GM18508 (cell line): ENCODE results near the gene MBP.
A peak's percentile ranks its signal among the peaks of the same experiment; 100 is the strongest.
"Not testable (repeated sequence)": the region's sequence is repeated elsewhere in the genome, so short reads cannot be mapped to it uniquely, and the experiment has no call there.

Experiments
- ATAC-seq: cut with Tn5 transposase; IDR thresholded peaks from one replicate; pipeline ENCODE4 v1.9.1; 2021; ENCODE audit warnings: moderate number of reproducible peaks; ENCODE audit not compliant: insufficient read depth, unreplicated experiment

MBP gene

GRCh38 chr18:76962851-76963250 is 169.7 kb downstream of the MBP start:
- ATAC-seq: no peak

DNA sequence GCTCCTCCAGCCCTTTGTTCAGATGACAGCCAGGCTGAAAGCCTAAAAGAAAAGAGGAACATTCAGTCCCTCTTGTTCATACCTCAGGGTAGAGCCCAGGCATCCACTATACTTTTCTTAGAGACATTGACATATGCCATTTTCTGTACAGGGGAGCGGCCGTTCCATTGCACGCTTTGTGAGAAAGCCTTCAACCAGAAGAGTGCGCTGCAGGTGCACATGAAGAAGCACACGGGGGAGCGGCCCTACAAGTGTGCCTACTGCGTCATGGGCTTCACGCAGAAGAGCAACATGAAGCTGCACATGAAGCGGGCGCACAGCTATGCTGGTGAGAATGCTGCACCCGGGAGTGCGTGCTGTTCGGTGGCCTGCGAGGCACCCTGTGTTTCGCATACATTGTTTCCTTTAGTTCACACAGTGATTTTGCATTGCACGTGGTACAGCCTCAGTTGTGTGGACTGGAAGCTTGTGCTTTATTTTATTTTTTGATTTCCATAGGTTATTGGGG is 172.0 kb downstream of the MBP start:
- no peak for ATAC-seq

- no peak for ATAC-seq
Observed at GRCh38 chr18:76959605-76960004, 173.0 kb downstream of the MBP start.

DNA sequence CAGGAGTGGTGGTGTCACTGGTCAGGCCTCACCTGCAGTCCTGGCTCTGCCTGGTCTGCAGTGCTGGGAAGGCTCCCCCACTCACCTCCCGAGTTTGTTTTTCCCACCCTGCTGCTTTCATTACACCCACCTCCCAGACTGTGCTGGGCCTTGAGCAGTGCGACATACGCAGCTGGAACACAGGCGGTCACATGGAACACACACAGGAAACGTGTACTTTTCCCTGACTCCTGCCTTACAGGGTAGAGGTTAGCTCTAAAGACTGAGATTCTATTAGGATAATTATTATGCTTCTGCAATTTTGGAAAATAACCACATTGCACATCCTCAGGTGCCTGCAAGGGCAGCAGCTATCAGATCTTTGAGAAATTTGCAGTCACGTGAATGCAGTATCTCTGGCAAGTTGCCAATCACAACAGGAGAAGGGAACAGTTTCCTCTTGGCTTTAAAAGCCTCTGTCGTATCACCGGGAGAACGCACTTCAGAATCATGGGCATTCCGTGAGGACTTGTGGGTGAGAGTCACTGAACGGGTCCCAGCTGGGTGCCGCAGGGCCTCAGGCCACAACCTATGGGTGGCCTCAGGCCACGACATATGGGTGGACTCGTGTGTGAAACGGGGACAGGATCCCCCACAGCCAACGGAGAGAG is 173.8 kb downstream of the MBP start:
- ATAC-seq: no peak

GRCh38 chr18:76957384-76958355 is 174.9 kb downstream of the MBP start:
- no peak for ATAC-seq

DNA sequence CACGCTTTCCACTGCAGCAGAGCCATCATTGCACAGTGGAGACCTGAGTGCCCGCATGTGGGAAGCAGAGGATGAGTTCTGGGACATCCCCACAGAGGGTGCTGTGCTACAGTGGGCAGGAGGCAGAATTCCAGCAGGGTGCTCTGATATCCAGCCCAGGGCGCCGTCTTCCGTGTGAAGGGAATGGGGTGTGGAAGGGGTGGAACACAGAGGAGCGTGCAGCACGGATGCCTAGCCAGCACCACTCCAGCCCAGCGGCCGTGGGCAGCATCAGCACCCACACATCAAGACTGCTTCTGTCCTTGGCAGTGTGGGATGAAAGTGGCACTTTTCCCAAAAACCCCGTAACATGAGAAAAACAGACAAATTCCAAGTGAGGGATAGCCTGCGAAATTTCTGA is 175.9 kb downstream of the MBP start:
- no peak for ATAC-seq

GRCh38 chr18:76955524-76956170 is 176.9 kb downstream of the MBP start:
- no peak for ATAC-seq

- no peak for ATAC-seq
Observed at GRCh38 chr18:76953583-76954233, 178.9 kb downstream of the MBP start.

- ATAC-seq: no peak
Observed at GRCh38 chr18:76953156-76953555, 179.4 kb downstream of the MBP start.

DNA sequence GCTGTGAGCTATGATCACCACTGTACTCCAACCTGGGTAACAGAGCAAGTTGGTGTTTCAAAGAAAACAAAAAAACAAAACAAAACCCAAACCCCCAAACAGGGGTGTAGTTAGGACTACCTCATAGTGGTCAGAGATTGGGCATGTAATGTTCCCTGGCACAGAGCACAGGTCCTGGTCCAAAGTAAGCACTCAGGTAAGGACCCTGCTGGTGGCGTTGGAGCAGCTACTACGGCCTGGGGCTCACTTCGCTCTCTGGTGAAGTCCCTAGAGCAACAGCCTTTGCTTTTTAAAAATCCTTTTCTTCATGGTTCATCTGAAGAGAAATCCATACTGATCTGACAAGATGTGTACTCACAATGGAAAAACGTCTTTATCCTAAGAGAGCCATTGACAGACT is 179.8 kb downstream of the MBP start:
- ATAC-seq: no peak

DNA sequence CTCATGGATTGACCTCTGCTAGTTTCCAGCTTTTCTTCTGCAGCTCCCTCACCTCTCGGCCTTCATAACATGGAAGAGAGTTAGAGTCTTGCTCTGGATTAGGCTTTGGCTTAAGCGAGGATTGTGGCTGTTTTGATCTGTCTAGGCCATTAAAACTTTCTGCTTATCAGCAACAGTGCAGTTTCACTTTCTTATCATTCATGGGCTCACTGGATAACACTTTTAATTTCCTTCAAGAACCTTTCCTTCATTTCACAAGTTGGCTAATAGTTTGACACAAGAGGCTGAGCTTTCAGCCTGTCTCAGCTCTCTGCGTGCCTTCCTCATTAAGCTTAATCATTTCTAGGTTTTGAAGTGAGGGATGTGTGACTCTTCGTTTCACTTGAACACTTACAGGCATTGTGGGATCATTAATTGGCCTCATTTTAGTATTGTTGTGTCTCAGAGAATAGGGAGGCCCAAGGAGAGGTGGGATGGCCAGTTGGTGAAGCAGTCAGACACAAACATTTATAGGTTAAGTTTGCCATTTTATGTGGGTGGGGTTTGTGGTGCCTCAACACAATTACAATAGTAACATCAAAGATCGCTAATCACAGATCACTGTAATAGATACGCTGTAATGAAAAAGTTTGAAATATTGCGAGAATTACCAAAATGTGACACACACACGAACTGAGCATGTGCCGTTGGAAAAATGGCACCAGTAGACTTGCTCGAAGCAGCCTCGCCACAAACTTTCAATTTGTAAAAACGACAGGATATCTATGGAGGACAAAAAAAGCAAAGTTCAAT is 180.9 kb downstream of the MBP start:
- peak; percentile 66 for ATAC-seq

DNA sequence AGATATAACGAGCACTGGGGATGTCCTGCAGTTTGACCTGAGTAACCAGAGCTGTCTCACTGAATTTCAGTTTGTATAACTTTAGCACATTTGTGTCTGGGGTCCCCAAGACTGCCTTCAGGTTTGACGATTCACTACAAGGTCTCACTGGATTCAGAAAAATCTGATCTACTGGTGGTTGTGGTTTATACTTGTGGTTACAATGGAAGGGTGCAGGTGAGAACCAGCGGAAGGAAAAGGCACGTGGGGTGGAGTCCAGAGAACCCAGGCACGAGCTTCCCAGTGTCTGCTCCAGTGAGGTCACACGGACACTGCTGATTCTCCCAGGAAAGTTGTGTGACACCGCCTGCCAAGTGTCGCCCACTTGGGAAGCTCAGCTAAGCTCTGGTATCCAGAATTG is 184.2 kb downstream of the MBP start:
- ATAC-seq: no peak

DNA sequence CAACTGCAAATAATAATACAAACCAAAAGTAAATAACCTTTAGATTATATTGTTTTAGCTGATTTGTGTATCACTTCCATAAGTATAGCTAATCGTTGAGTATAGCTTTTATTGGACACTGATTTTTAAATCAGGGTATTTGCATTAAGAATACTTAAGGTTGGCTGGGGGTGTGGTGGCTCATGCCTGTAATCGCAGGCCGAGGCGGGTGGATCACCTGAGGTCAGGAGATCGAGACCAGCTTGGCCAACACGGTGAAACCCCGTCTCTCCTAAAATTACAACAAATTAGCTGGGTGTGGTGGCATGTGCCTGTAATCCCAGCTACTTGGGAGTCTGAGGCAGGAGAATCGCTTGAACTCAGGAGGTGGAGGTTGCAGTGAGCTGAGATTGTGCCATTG is 188.2 kb downstream of the MBP start:
- ATAC-seq: not testable (repeated sequence)

DNA sequence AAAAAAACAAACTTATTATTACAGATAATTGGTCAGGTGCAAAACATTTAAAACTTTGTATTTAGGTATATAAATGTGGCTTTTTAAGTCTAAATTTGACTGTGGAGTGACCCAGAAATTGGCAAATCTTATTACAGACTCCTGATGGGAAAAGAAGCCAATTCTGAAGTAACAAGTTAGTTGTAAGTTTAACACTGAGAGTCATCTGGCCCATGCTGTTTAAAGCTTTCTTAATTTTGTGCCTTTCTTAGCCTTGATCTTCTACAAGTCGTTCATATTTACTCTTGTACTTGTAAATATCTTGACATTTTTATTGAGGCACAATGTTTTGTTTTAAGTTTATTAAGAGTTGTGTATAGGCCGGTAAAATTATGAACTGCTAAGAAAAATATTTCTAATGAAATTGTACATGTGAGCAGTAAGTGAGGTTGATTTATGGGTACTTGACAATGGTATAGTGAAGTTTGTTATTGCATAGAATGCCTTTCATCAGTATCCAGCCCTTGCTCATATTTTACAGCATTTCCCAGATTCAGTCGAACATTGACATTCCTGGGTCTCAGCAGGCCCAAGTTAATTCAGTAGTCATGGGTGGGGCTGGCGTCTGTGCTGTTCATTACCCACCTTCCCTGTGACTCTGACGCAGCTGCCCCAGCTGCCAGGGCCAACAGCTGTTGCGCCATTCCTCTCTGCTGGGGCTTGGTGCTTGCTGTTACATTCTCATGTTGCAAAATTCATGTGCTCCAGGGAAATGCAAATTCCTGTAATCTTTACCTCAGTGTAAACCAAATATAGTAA is 188.8 kb downstream of the MBP start:
- ATAC-seq: no peak

- ATAC-seq: no peak
Observed at GRCh38 chr18:76941284-76941683, 191.3 kb downstream of the MBP start.

DNA sequence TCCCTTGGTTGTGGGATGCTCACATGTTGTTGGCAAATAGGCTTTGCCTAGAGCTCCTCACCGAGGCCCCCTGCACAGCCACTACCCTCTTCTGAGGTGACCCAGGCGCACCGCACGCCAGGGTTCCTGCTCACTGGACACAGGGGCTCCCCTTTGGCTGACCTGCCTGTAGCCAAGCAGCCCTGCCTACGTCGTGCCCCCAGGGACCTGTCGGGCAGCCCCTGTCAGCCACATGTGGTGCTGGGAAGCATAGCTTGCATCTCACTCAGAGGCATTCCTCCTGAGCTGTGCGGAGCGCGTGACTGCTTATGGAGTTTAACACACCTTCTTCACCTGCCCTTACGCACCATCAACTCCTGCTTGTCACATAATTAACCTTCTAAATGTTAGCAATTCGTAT is 194.0 kb downstream of the MBP start:
- ATAC-seq: no peak

- ATAC-seq: no peak
Observed at GRCh38 chr18:76937597-76937996, 195.0 kb downstream of the MBP start.

DNA sequence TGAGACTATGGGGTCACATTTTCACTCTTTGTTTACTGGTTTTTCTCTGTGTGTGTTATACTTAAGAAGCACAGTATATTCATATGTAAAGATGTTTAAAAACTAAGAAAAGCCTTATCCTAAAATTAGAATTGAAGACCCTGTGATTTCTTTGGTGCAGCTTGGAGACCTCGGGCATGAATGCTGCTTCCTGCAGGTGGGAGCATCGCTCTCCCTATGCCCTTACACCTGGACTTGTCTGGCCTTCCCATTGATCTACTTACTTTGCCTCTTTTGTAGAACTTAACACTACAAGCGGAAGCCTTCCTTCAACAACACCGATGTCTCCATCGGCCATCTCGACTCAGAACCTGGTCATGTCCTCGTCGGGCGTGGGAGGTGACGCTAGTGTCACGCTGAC is 195.7 kb downstream of the MBP start:
- no peak for ATAC-seq
